PFSK-1 (cell line): ENCODE measurements around the gene COG3.

Experiments
- FOXP2 ChIP-seq: optimal IDR thresholded peaks from 2 replicates; pipeline ENCODE3; 2011; ENCODE audit warnings: borderline replicate concordance, control low read depth, inconsistent platforms; ENCODE audit not compliant: insufficient read depth; ENCODE audit errors: extremely low read length, extremely low read depth
- POLR2AphosphoS5 ChIP-seq: IDR thresholded peaks from 2 replicates; pipeline ENCODE4 v1.6.1; 2012; ENCODE audit warnings: low read depth, mild to moderate bottlenecking, control low read depth, low read length, moderate library complexity
- SIN3A ChIP-seq: IDR thresholded peaks from 2 replicates; pipeline ENCODE4 v1.6.1; 2012; ENCODE audit warnings: mild to moderate bottlenecking, low read length, moderate library complexity, borderline replicate concordance; ENCODE audit not compliant: insufficient read depth
- TAF1 ChIP-seq: IDR thresholded peaks from 2 replicates; pipeline ENCODE4 v1.6.1; 2012; ENCODE audit warnings: low read length, control low read depth, borderline replicate concordance; ENCODE audit not compliant: insufficient read depth
- TF ChIP-seq, protein P1 (sequence below), 2 experiments: IDR thresholded peaks; 2 replicates each; pipeline versions ENCODE4 v1.6.1 to v1.8.0; 2011 to 2012; ENCODE audit warnings: low read depth in 2 of 2, low read length in 2 of 2, control low read depth in 1 of 2, inconsistent platforms in 1 of 2, mild to moderate bottlenecking in 1 of 2, moderate library complexity in 1 of 2; ENCODE audit not compliant: insufficient read depth in 1 of 2

The COG3 gene

DNA sequence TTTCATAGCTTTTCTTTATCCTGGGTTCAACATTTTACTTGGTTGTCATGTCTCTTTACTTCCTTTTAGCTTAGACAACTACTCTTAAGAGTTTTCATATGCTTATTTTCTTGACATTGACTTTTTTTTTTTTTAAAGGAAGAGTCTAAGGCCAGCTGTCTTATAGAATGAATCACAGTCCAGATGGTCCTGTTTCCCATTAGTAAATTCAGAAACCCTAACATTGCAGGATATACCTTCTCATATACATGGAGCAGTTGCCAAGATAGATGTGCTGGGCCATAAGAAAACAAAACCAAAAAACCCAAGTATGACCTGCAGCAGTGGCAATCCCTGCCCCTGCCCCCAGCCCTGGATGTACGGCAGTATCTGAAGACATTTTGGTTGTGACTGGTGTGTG, 72.8 kb downstream of the COG3 start:
- TF ChIP-seq TAF1 (no peak), POLR2AphosphoS5 (no peak), SIN3A (no peak), FOXP2 (no peak)
- TF ChIP-seq, protein P1, sequence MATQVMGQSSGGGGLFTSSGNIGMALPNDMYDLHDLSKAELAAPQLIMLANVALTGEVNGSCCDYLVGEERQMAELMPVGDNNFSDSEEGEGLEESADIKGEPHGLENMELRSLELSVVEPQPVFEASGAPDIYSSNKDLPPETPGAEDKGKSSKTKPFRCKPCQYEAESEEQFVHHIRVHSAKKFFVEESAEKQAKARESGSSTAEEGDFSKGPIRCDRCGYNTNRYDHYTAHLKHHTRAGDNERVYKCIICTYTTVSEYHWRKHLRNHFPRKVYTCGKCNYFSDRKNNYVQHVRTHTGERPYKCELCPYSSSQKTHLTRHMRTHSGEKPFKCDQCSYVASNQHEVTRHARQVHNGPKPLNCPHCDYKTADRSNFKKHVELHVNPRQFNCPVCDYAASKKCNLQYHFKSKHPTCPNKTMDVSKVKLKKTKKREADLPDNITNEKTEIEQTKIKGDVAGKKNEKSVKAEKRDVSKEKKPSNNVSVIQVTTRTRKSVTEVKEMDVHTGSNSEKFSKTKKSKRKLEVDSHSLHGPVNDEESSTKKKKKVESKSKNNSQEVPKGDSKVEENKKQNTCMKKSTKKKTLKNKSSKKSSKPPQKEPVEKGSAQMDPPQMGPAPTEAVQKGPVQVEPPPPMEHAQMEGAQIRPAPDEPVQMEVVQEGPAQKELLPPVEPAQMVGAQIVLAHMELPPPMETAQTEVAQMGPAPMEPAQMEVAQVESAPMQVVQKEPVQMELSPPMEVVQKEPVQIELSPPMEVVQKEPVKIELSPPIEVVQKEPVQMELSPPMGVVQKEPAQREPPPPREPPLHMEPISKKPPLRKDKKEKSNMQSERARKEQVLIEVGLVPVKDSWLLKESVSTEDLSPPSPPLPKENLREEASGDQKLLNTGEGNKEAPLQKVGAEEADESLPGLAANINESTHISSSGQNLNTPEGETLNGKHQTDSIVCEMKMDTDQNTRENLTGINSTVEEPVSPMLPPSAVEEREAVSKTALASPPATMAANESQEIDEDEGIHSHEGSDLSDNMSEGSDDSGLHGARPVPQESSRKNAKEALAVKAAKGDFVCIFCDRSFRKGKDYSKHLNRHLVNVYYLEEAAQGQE (IDR thresholded peaks at IDR 0.05; ENCODE audit: insufficient read depth in 1 of 2, low read depth in 2 of 2, low read length in 2 of 2): no peak

DNA sequence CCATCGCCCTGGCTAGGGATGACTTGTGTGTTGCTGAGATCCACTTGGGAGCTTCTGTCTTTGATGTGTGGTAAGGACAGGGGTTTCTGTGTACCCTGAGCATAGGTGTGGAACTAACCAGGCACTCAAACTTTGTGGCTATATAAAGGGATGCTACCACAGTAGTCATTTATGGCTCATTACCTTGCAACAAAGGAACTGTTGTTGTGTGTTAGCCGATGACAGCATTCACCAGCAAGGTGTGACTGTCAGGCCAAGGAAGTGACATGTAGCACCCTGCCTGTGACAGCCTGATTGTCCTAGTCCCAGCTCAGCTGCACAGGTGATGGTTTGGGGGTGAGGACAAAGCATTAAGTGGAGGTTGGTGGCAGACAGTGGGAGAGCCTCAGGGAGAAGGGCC, 73.6 kb downstream of the COG3 start:
- no peak for TF ChIP-seq POLR2AphosphoS5
- TF ChIP-seq, protein P1 (IDR thresholded peaks at IDR 0.05; ENCODE audit: insufficient read depth in 1 of 2, low read depth in 2 of 2, low read length in 2 of 2): no peak

DNA sequence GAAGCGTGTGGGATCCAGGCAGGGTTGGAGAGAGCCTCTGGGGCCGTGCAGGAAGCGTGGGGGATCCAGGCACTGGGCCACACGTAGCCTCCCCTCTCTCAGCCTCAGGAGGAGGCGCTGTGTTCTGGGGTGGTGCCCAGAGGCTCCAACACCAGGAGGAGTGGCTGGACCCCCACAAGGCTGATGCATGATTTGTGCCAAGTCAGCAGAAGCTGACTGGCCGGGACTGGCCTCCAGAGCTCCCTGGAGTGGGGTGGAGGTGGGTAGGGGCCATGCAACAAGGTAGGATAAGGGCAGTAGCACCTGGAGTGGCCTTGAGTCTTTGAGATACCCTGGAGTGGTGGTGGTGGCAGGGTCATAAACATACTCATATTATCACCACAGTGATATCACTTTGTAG, 75.5 kb downstream of the COG3 start:
- TF ChIP-seq SIN3A (no peak), POLR2AphosphoS5 (no peak), TAF1 (no peak), FOXP2 (no peak)
- TF ChIP-seq, protein P1 (IDR thresholded peaks at IDR 0.05; ENCODE audit: insufficient read depth in 1 of 2, low read depth in 2 of 2, low read length in 2 of 2): no peak

DNA sequence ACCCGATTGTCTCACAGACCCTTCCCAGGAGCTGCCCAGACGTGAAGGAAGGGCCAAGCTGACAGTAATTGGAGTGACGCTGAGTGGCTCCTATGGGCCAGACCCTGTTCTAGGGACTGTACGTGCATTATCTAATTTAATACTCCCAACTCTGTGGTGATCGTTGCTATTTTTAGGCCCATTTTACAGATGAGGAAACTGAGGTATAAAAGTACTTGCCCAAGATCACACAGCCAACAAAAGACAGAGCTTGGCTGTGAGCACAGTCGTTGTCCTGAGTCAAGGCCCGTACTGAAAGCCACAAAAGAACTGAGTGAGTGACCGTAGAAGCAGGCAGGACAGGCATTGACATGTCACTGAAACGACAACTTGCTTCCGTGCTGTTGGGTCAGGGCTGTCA, 76.1 kb downstream of the COG3 start:
- TF ChIP-seq SIN3A: no peak
- TF ChIP-seq TAF1: no peak
- TF ChIP-seq FOXP2: no peak
- TF ChIP-seq, protein P1 (IDR thresholded peaks at IDR 0.05; ENCODE audit: insufficient read depth in 1 of 2, low read depth in 2 of 2, low read length in 2 of 2): no peak
- no peak for TF ChIP-seq POLR2AphosphoS5

DNA sequence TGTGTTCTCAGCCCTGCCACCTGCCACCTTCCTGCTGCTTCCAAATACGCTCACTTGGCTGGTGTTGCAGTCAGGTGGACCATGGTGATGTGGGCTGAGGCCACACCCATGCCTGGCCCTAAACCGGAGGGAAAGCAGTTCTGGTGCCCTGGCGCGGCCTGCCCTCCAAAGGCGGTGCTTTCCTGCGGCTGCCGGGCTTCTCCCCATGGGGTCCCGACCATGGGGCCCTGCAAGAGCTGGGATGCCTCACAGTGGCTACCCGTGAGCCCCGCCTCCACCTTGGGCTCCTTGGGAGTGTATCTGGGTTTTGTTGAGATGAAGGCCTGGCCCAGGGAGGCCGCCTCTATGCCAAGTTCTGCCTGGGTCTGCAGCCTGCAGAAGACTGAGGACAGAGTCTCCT, 77.1 kb downstream of the COG3 start:
- TF ChIP-seq SIN3A: no peak
- no peak for TF ChIP-seq TAF1
- no peak for TF ChIP-seq POLR2AphosphoS5
- TF ChIP-seq, protein P1 (IDR thresholded peaks at IDR 0.05; ENCODE audit: insufficient read depth in 1 of 2, low read depth in 2 of 2, low read length in 2 of 2): no peak
- TF ChIP-seq FOXP2: no peak
